B cell (primary cell): ENCODE data around the gene CRYGN. TPM values are rescaled to one million over a fixed set of nuclear protein-coding genes. Genes with fewer than 3 reads are reported as not detected.

Experiments
- ATAC-seq: fragments of 200-7000 bp; cut with Tn5 transposase; one replicate; pipeline ENCODE4 v1.10.0; 2021; ENCODE audit warnings: low read depth, mild to moderate bottlenecking, moderate number of reproducible peaks, moderate library complexity
- CTCF ChIA-PET: fragments of 350-600 bp; sonication (Branson Sonifier 250); formaldehyde crosslinking; loops from one replicate; lab custom pipeline; 2021; ENCODE audit warnings: antibody characterized with exemption, inconsistent platforms; lab: Charles Lee
- POLR2A ChIA-PET: fragments of 350-600 bp; sonication (Branson Sonifier 250); formaldehyde crosslinking; loops from one replicate; lab custom pipeline; 2021; ENCODE audit warnings: antibody characterized with exemption; lab: Charles Lee
- DNase-seq: peaks from one replicate; pipeline ENCODE4 v3.0.0; 2013
- H2AFZ ChIP-seq: 2 replicates; pipeline ENCODE4 v1.6.1; 2012; ENCODE audit warnings: mild to moderate bottlenecking, low read depth, low read length; ENCODE audit not compliant: insufficient read depth, poor library complexity, severe bottlenecking
- H3K27ac ChIP-seq, 2 donors: 1 replicate in 1 of 2; 2 replicates in 1 of 2; pipeline ENCODE4 v1.5.1; 2012 to 2013; ENCODE audit warnings: low read length in 2 of 2, mild to moderate bottlenecking in 2 of 2, moderate library complexity in 1 of 2
- H3K27me3 ChIP-seq, 4 experiments: fragments of 200-600 bp in 1 of 4; sonication (generic) in 1 of 4; replicated peaks in 1 of 4; 1 replicate in 2 of 4; 2 replicates in 2 of 4; pipeline versions ENCODE4 v1.6.1 to v1.7.0; 2013 to 2016; ENCODE audit warnings: low read length in 3 of 4, mild to moderate bottlenecking in 2 of 4, mixed read lengths in 1 of 4, moderate library complexity in 1 of 4; ENCODE audit not compliant: insufficient read depth in 4 of 4, control insufficient read depth in 3 of 4; ENCODE audit errors: control extremely low read depth in 1 of 4
- H3K36me3 ChIP-seq, 2 experiments: replicated peaks in 1 of 2; 1 replicate in 1 of 2; 2 replicates in 1 of 2; pipeline versions ENCODE4 v1.6.1 to v1.7.1; 2013; ENCODE audit warnings: low read length in 1 of 2; ENCODE audit not compliant: insufficient read depth in 2 of 2, control insufficient read depth in 1 of 2; ENCODE audit errors: control extremely low read depth in 1 of 2, extremely low read depth in 1 of 2
- H3K4me1 ChIP-seq, 2 donors: fragments of 200-600 bp in 1 of 2; sonication (generic) in 1 of 2; 1 replicate in 1 of 2; 2 replicates in 1 of 2; pipeline versions ENCODE4 v1.5.1 to v1.6.1; 2013 to 2017; ENCODE audit warnings: low read length in 2 of 2; ENCODE audit not compliant: control insufficient read depth in 2 of 2, insufficient read depth in 2 of 2
- H3K4me2 ChIP-seq: replicated peaks from 2 replicates; pipeline ENCODE3; 2012; ENCODE audit warnings: mild to moderate bottlenecking, low read depth, low read length; ENCODE audit not compliant: poor library complexity, severe bottlenecking
- H3K4me3 ChIP-seq, 5 experiments: fragments of 200-600 bp in 1 of 5; sonication (generic) in 1 of 5; 1 replicate in 3 of 5; 2 replicates in 2 of 5; pipeline versions ENCODE4 v1.5.1 to v1.7.0; 2011 to 2016; ENCODE audit warnings: low read length in 4 of 5, mild to moderate bottlenecking in 4 of 5, low read depth in 2 of 5, control low read depth in 1 of 5, moderate library complexity in 1 of 5; ENCODE audit not compliant: insufficient read depth in 1 of 5; ENCODE audit errors: control extremely low read depth in 1 of 5, extremely low read depth in 1 of 5
- H3K79me2 ChIP-seq: fragments of 200-600 bp; sonication (generic); one replicate; pipeline ENCODE4 v1.6.0; 2016; ENCODE audit warnings: low read length; ENCODE audit not compliant: control insufficient read depth, insufficient read depth
- H3K9ac ChIP-seq: fragments of 200-600 bp; sonication (generic); 2 replicates; pipeline ENCODE4 v1.6.1; 2017; ENCODE audit warnings: mild to moderate bottlenecking, low read length, moderate library complexity
- H3K9me3 ChIP-seq, 3 donors: one replicate each; pipeline versions ENCODE4 v1.6.1 to v1.7.1; 2013; ENCODE audit warnings: low read length in 2 of 3; ENCODE audit not compliant: control insufficient read depth in 2 of 3, insufficient read depth in 1 of 3; ENCODE audit errors: control extremely low read depth in 1 of 3
- H4K20me1 ChIP-seq: 2 replicates; pipeline ENCODE4 v1.6.0; 2012; ENCODE audit warnings: mild to moderate bottlenecking, low read length; ENCODE audit not compliant: insufficient read depth, control insufficient read depth, poor library complexity, severe bottlenecking
- H3K27ac Mint-ChIP-seq: one replicate; pipeline ENCODE4 v1.8.0; 2021; ENCODE audit warnings: mixed read lengths
- H3K27me3 Mint-ChIP-seq: one replicate; pipeline ENCODE4 v1.8.0; 2021; ENCODE audit warnings: mixed read lengths
- H3K4me1 Mint-ChIP-seq: one replicate; pipeline ENCODE4 v1.8.0; 2021; ENCODE audit warnings: mixed read lengths
- H3K4me3 Mint-ChIP-seq: one replicate; pipeline ENCODE4 v1.8.0; 2021; ENCODE audit warnings: mixed read lengths
- H3K9me3 Mint-ChIP-seq: one replicate; pipeline ENCODE4 v1.8.0; 2022; ENCODE audit warnings: mixed read lengths; ENCODE audit not compliant: insufficient read depth
- EZH2 ChIP-seq: IDR thresholded peaks from 2 replicates; pipeline ENCODE4 v1.6.1; 2012; ENCODE audit warnings: borderline replicate concordance, low read depth, mild to moderate bottlenecking, moderate library complexity, low read length; ENCODE audit not compliant: insufficient read depth, poor library complexity, severe bottlenecking
- WGBS: methylation state at CpG from one replicate; pipeline ENCODE4 v1.1.5; 2013; ENCODE audit warnings: missing lambda C conversion rate; ENCODE audit not compliant: insufficient coverage; 5-methylcytosine and 5-hydroxymethylcytosine counted together
- intact Hi-C: fragments of 100-400 bp; cut with micrococcal nuclease; formaldehyde crosslinking; loops from one replicate; pipeline ENCODE4 v1.10.0; 2022
- polyA plus RNA-seq: library from polyadenylated mRNA; depleted of rRNA; stranded (reverse); fragments of >200 nt; gene quantifications from 2 replicates; pipeline ENCODE4 v1.2.3, GENCODE V29; 2012
- total RNA-seq, 2 donors: library from RNA; stranded (reverse); fragments of 120-200 nt in 1 of 2; gene quantifications; 1 replicate in 1 of 2; 2 replicates in 1 of 2; pipeline versions ENCODE4 v1.2.3 to v1.2.4, GENCODE V29; 2013 to 2022
- TF ChIP-seq, protein P1 (sequence below): fragments of 200-600 bp; IDR thresholded peaks from one replicate; pipeline ENCODE4 v1.8.0; 2022; ENCODE audit warnings: antibody characterized with exemption, mild to moderate bottlenecking

CRYGN gene
- total and polyA plus RNA-seq, 2 donors (not counting 1 experiment from before 2014, with no cell fraction given), result not detected

DNA sequence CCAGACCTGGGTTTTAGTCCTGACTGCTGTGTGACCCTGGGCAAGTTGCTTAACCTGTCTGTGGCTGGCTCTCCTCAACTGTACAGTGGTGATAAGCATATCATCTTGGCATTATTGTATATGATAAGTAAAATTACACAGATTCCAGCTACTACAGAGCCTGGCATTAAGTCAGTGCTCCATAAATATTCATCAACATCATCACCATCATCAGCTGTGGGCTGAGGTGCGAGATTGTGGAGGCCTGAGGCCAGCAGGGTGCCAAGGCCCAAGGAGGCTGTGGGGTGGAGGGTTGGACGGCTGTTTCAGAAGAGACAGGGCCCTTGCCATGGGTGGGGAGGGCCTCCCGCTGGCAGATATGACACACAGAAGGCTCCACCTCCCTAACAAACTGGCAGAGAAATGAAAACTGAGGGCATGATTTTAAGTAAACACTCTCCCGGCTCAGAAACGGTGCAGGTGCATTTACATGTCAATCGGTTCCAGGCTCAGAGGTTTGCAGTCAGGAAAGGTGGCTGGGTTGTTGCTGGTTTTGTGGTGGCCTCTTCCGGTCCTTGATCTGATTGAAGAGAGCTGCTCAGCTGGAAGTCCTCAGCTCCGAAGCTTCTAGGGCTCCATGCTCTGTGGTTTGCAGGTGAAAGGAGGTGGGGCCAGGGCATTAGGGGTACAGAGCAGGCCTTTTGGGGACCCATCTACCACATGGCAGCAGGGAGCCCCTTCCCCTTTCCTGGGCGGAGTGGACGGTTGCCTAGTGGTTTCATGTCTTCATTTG, 10.2 kb downstream of the CRYGN start:
- H3K4me3 Mint-ChIP-seq, result no peak overlapping the region
- POLR2A ChIA-PET, result no interaction called here
- H3K4me1 Mint-ChIP-seq, result peaks cover 16% of the 10 kb centered on the region
- Histone ChIP-seq H3K4me3 (no peak overlapping the region), H2AFZ (peak overlapping the region; percentile 50), H3K4me1 (peaks cover 19 to 21% of the 10 kb centered on the region in 2 donors), H3K36me3 (no peaks in the 10 kb centered on the region), H3K27ac (no peak overlapping the region), H3K9me3 (peaks cover 0 to 3% (median 0%) of the 10 kb centered on the region in 3 donors), H3K27me3 (peaks cover 0 to 4% (median 0%) of the 10 kb centered on the region in 4 experiments), H4K20me1 (no peaks in the 10 kb centered on the region), H3K4me2 (peak overlapping the region; percentile 20), H3K79me2 (no peaks in the 10 kb centered on the region), H3K9ac (no peak overlapping the region)
- no peak overlapping the region for H3K27ac Mint-ChIP-seq
- ATAC-seq, result peak; percentile 21
- no peaks in the 10 kb centered on the region for H3K9me3 Mint-ChIP-seq
- intact Hi-C loops, result no loop called here
- peak; percentile 25 for DNase-seq
- TF ChIP-seq EZH2, result no peak
- TF ChIP-seq, protein P1, sequence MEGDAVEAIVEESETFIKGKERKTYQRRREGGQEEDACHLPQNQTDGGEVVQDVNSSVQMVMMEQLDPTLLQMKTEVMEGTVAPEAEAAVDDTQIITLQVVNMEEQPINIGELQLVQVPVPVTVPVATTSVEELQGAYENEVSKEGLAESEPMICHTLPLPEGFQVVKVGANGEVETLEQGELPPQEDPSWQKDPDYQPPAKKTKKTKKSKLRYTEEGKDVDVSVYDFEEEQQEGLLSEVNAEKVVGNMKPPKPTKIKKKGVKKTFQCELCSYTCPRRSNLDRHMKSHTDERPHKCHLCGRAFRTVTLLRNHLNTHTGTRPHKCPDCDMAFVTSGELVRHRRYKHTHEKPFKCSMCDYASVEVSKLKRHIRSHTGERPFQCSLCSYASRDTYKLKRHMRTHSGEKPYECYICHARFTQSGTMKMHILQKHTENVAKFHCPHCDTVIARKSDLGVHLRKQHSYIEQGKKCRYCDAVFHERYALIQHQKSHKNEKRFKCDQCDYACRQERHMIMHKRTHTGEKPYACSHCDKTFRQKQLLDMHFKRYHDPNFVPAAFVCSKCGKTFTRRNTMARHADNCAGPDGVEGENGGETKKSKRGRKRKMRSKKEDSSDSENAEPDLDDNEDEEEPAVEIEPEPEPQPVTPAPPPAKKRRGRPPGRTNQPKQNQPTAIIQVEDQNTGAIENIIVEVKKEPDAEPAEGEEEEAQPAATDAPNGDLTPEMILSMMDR, result no peak
- H3K27me3 Mint-ChIP-seq, result peaks cover 18% of the 10 kb centered on the region
- WGBS, result 4% methylated on average over 6 of the region's 10 CpGs
- CTCF ChIA-PET, result interaction anchor here (0.6 to 1.3 kb wide), 3 partner anchors 18 to 329 kb away, joined by 3 to 4 read pairs (median 3); no protein-coding TSS in a partner anchor

DNA sequence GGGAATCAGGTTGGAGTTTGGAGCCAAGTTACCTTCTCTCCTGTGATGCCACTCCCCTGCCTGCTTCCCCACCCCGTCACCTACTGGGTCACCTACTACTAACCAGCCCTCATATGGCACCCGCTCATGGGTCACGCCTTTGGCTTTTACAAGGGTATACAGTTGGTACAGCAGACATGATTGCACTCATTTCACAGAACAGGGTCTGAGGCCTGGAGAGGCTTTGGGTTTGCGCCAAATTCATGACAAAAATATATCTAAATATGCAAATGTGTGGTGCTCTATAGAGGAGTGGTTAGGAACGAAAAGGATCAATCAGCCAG, 10.7 kb downstream of the CRYGN start:
- POLR2A ChIA-PET, result no interaction called here
- H3K79me2 ChIP-seq, result no peaks in the 10 kb centered on the region
- H3K36me3 ChIP-seq, result no peaks in the 10 kb centered on the region
- intact Hi-C loops, result no loop called here
- no peaks in the 10 kb centered on the region for H3K9me3 Mint-ChIP-seq
- ATAC-seq (no peak), DNase-seq (no peak)
- no peak overlapping the region for H3K4me2 ChIP-seq
- TF ChIP-seq, protein P1, result no peak
- TF ChIP-seq EZH2, result no peak
- WGBS, result 89% methylated on average over 4 of the region's 5 CpGs
- no peak overlapping the region for H3K27ac ChIP-seq
- peaks cover 19 to 21% of the 10 kb centered on the region in 2 donors for H3K4me1 ChIP-seq
- no peak overlapping the region for H3K9ac ChIP-seq
- CTCF ChIA-PET, result interaction anchor here (1.0 kb wide), 1 partner anchor 61 kb away, joined by 3 read pairs; no protein-coding TSS in a partner anchor
- H3K4me1 Mint-ChIP-seq, result peaks cover 16% of the 10 kb centered on the region
- peaks cover 0 to 4% (median 0%) of the 10 kb centered on the region in 4 experiments for H3K27me3 ChIP-seq
- H3K27ac Mint-ChIP-seq, result no peak overlapping the region
- H3K27me3 Mint-ChIP-seq, result peaks cover 22% of the 10 kb centered on the region
- no peak overlapping the region for H3K4me3 Mint-ChIP-seq
- peaks cover 0 to 3% (median 0%) of the 10 kb centered on the region in 3 donors for H3K9me3 ChIP-seq
- H3K4me3 ChIP-seq, result no peak overlapping the region
- no peak overlapping the region for H2AFZ ChIP-seq
- no peaks in the 10 kb centered on the region for H4K20me1 ChIP-seq
